ENCODE data around the gene CLEC2A. TPM values are rescaled to one million over a fixed set of nuclear protein-coding genes. Genes with fewer than 3 reads are reported as not detected.

Gene CLEC2A
- total and polyA plus RNA-seq, 2 experiments from 2014 or later, result not detected

- H3K27me3 Mint-ChIP-seq (ENCODE audit: insufficient read depth, low read depth, poor library complexity), result peaks cover 3% of the 10 kb centered on the region
- H3K27ac Mint-ChIP-seq, result no peak overlapping the region; the same call in 1 of the 2 replicates
- H3K4me1 Mint-ChIP-seq, result no peaks in the 10 kb centered on the region
- Histone ChIP-seq H3K4me2 (no peak overlapping the region), H2AFZ (peak overlapping the region; percentile 74), H3K79me2 (replicated peaks; ENCODE audit: insufficient read depth) (no peaks in the 10 kb centered on the region), H3K27ac (ENCODE audit: low read depth) (no peak overlapping the region), H3K9me2 (ENCODE audit: insufficient read depth) (no peaks in the 10 kb centered on the region), H3K4me3 (no peak overlapping the region), H3K4me1 (ENCODE audit: insufficient read depth) (no peaks in the 10 kb centered on the region), H4K20me1 (replicated peaks; ENCODE audit: insufficient read depth) (no peaks in the 10 kb centered on the region), H3K36me3 (ENCODE audit: insufficient read depth) (no peaks in the 10 kb centered on the region), H3K27me3 (ENCODE audit: insufficient read depth) (no peaks in the 10 kb centered on the region), H3F3A (replicated peaks; ENCODE audit: low read depth) (no peaks in the 10 kb centered on the region)
- H3K36me3 Mint-ChIP-seq (ENCODE audit: low read depth), result no peaks in the 10 kb centered on the region
- DNase-seq (ENCODE audit: low spot score) (peak; percentile 2), ATAC-seq (no peak; the same call in 2 of the 3 replicates)
- no peak overlapping the region for H3K4me3 Mint-ChIP-seq
- TF ChIP-seq CTCF (conservative IDR thresholded peaks at IDR 0.05; ENCODE audit: low read depth in 2 of 2), result no peak
- TF ChIP-seq CREB1 (CRISPR knock-in tag; IDR thresholded peaks at IDR 0.05; ENCODE audit: low read depth), result no peak
- H3K9me3 Mint-ChIP-seq, result 0 out of 3 replicates have a peak, but pooled peaks cover 4% of the 10 kb centered on the region
Observed at GRCh38 chr12:9943240-9943639, 11.1 kb upstream of the CLEC2A start.

GRCh38 chr12:9941838-9942237 is 9.7 kb upstream of the CLEC2A start:
- no peak for ATAC-seq
- DNase-seq (ENCODE audit: low spot score), result no peak
- H2AFZ ChIP-seq, result no peak overlapping the region
- TF ChIP-seq ZNF462 (CRISPR knock-in tag; IDR thresholded peaks at IDR 0.05) (no peak), ETS1 (IDR thresholded peaks at IDR 0.05) (no peak), NANOG (IDR thresholded peaks at IDR 0.05; ENCODE audit: borderline replicate concordance) (no peak), EZH2phosphoT487 (IDR thresholded peaks at IDR 0.05; ENCODE audit: unreplicated experiment) (no peak), CREB1 (CRISPR knock-in tag; IDR thresholded peaks at IDR 0.05; ENCODE audit: low read depth) (no peak), POLR2AphosphoS5 (IDR thresholded peaks at IDR 0.05; ENCODE audit: low read depth) (no peak), CTCF (conservative IDR thresholded peaks at IDR 0.05; ENCODE audit: low read depth in 2 of 2) (no peak), EZH2 (IDR thresholded peaks at IDR 0.05; ENCODE audit: low read depth, unreplicated experiment) (no peak), JUNB (IDR thresholded peaks at IDR 0.05; ENCODE audit: unreplicated experiment) (no peak)

More at GRCh38 chr12:9941838-9942237, 9.7 kb upstream of the CLEC2A start:
- Mint-ChIP-seq H3K4me3 (no peak overlapping the region), H3K4me1 (no peaks in the 10 kb centered on the region), H3K27me3 (ENCODE audit: insufficient read depth, low read depth, poor library complexity) (no peaks in the 10 kb centered on the region), H3K9me3 (0 out of 3 replicates have a peak, but pooled peaks cover 4% of the 10 kb centered on the region), H3K36me3 (ENCODE audit: low read depth) (no peaks in the 10 kb centered on the region), H3K27ac (no peak overlapping the region)
- Histone ChIP-seq H3K27me3 (ENCODE audit: insufficient read depth) (no peaks in the 10 kb centered on the region), H3K79me2 (replicated peaks; ENCODE audit: insufficient read depth) (no peaks in the 10 kb centered on the region), H3F3A (replicated peaks; ENCODE audit: low read depth) (no peaks in the 10 kb centered on the region), H3K4me2 (no peak overlapping the region), H3K4me1 (ENCODE audit: insufficient read depth) (no peaks in the 10 kb centered on the region), H3K36me3 (ENCODE audit: insufficient read depth) (no peaks in the 10 kb centered on the region), H3K27ac (ENCODE audit: low read depth) (no peak overlapping the region), H3K4me3 (no peak overlapping the region), H4K20me1 (replicated peaks; ENCODE audit: insufficient read depth) (no peaks in the 10 kb centered on the region), H3K9me2 (ENCODE audit: insufficient read depth) (no peaks in the 10 kb centered on the region)
